T-cell (primary cell): ENCODE data around the gene SLIT3. TPM values are rescaled to one million over a fixed set of nuclear protein-coding genes. Genes with fewer than 3 reads are reported as not detected.
"Not testable (repeated sequence)": the region's sequence is repeated elsewhere in the genome, so short reads cannot be mapped to it uniquely, and the experiment has no call there.

Experiments used
- ATAC-seq, 4 experiments: fragments of 200-7000 bp in 3 of 4; fragments of 150-1000 bp in 1 of 4; cut with Tn5 transposase; replicated peaks in 1 of 4; 1 replicate in 3 of 4; 2 replicates in 1 of 4; pipeline ENCODE4 v1.10.0; 2021; ENCODE audit warnings: moderate library complexity in 3 of 4, mild to moderate bottlenecking in 2 of 4, moderate number of reproducible peaks in 1 of 4
- CTCF ChIA-PET, 2 donors: fragments of 300-600 bp; sonication (Branson Sonifier 250); formaldehyde crosslinking; loops; one replicate each; lab custom pipeline; 2022; ENCODE audit warnings: antibody characterized with exemption in 2 of 2; lab: Charles Lee
- POLR2A ChIA-PET, 2 donors: fragments of 300-600 bp; sonication (Branson Sonifier 250); formaldehyde crosslinking; loops; one replicate each; lab custom pipeline; 2022; ENCODE audit warnings: antibody characterized with exemption in 2 of 2; lab: Charles Lee
- DNase-seq, 35 experiments: peaks; one replicate each; pipeline versions ENCODE4 v3.0.0 to v3.0.0-alpha.2; 2013 to 2023
- H3K27ac ChIP-seq: one replicate; pipeline ENCODE4 v1.5.1; 2013; ENCODE audit warnings: low read length
- H3K27me3 ChIP-seq, 2 experiments: replicated peaks in 1 of 2; 1 replicate in 1 of 2; 2 replicates in 1 of 2; pipeline versions ENCODE4 v1.6.1 to v1.7.0; 2013; ENCODE audit warnings: low read length in 1 of 2, mixed read lengths in 1 of 2; ENCODE audit not compliant: control insufficient read depth in 2 of 2, insufficient read depth in 2 of 2; ENCODE audit errors: extremely low read depth in 1 of 2
- H3K36me3 ChIP-seq, 2 donors: 1 replicate in 1 of 2; 2 replicates in 1 of 2; pipeline versions ENCODE4 v1.6.1 to v1.7.0; 2013; ENCODE audit warnings: low read length in 1 of 2; ENCODE audit not compliant: control insufficient read depth in 2 of 2, insufficient read depth in 1 of 2; ENCODE audit errors: extremely low read depth in 1 of 2
- H3K4me1 ChIP-seq, 2 experiments: 1 replicate in 1 of 2; 2 replicates in 1 of 2; pipeline versions ENCODE4 v1.6.1 to v1.7.0; 2013; ENCODE audit warnings: low read length in 2 of 2, mixed read lengths in 1 of 2; ENCODE audit not compliant: insufficient read depth in 2 of 2, control insufficient read depth in 1 of 2; ENCODE audit errors: extremely low read depth in 1 of 2
- H3K4me3 ChIP-seq, 2 donors: 1 replicate in 1 of 2; 2 replicates in 1 of 2; pipeline versions ENCODE4 v1.5.1 to v1.7.0; 2013; ENCODE audit warnings: mild to moderate bottlenecking in 2 of 2, low read length in 1 of 2, moderate library complexity in 1 of 2; ENCODE audit not compliant: control insufficient read depth in 1 of 2; ENCODE audit errors: extremely low read depth in 1 of 2
- H3K9me3 ChIP-seq: 2 replicates; pipeline ENCODE4 v1.7.0; 2013
- H3K27ac Mint-ChIP-seq, 2 donors: one replicate each; pipeline ENCODE4 v1.8.0; 2020 to 2021; ENCODE audit warnings: mild to moderate bottlenecking in 2 of 2, mixed read lengths in 2 of 2
- H3K27me3 Mint-ChIP-seq, 2 donors: one replicate each; pipeline ENCODE4 v1.8.0; 2021 to 2022; ENCODE audit warnings: mixed read lengths in 2 of 2
- H3K36me3 Mint-ChIP-seq: one replicate; pipeline ENCODE4 v1.8.0; 2021; ENCODE audit warnings: mixed read lengths
- H3K4me1 Mint-ChIP-seq, 3 donors: one replicate each; pipeline ENCODE4 v1.8.0; 2020 to 2022; ENCODE audit warnings: mixed read lengths in 3 of 3, mild to moderate bottlenecking in 1 of 3
- H3K4me3 Mint-ChIP-seq, 3 donors: one replicate each; pipeline ENCODE4 v1.8.0; 2020 to 2022; ENCODE audit warnings: mild to moderate bottlenecking in 3 of 3, mixed read lengths in 3 of 3, moderate library complexity in 3 of 3
- H3K9me3 Mint-ChIP-seq, 3 donors: one replicate each; pipeline ENCODE4 v1.8.0; 2020 to 2022; ENCODE audit warnings: mixed read lengths in 3 of 3
- WGBS: methylation state at CpG from one replicate; pipeline ENCODE4 v1.1.5; 2013; ENCODE audit warnings: missing lambda C conversion rate; ENCODE audit not compliant: insufficient coverage; 5-methylcytosine and 5-hydroxymethylcytosine counted together
- total RNA-seq, 35 experiments: library from RNA in 6 of 35; stranded (reverse) in 6 of 35; fragments of 120-200 nt in 1 of 35; gene quantifications; one replicate each; pipeline versions ENCODE4 v1.2.1 to v1.2.4 and lab custom pipeline; 2013 to 2026

SLIT3 gene
- total RNA-seq, 5 donors from 2014 or later (not counting 1 experiment from before 2014, with no cell fraction given), result 0.13 to 0.32 (median 0.13) TPM; not detected in 2

DNA sequence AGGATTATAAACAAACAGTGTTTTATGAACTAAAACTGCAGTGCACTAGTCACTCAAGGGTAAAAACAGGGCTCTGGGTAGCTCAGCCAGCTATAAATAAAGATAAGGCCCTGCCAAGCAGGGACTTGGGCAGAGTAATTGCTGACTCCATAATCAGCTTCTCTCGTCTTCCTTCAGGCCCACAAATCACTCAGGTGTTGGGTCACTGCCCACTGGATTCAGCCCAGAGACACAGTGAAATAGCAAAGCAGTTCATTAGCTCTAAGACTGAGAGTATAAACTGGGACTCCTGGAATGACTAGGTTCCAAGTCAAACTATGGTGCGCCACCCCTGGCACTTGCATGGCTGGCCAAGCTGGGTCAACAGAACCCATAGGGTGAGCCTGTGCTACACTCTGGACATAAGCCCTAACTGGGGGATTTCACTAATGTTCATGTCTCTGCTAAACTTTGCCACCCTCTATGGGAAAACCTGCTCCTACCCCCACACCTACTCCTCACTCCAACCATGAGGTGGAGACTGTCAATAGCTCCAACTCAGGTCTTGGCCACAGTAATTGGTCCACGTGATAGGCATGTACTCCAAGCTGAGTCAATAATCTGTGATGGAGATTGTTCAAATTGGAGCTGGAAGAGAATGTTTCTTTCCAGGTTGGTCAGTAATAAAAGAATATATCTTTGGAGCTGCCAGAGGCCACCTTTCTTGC lies 158.5 kb downstream of the SLIT3 start:
- Mint-ChIP-seq H3K27me3 (peaks cover 2 to 9% of the 10 kb centered on the region in 2 donors), H3K4me3 (no peak overlapping the region), H3K4me1 (no peaks in the 10 kb centered on the region), H3K27ac (no peak overlapping the region), H3K36me3 (no peaks in the 10 kb centered on the region), H3K9me3 (no peaks in the 10 kb centered on the region)
- Histone ChIP-seq H3K36me3 (no peaks in the 10 kb centered on the region), H3K4me3 (no peak overlapping the region), H3K27me3 (peaks cover 0 to 5% of the 10 kb centered on the region in 2 experiments), H3K9me3 (no peaks in the 10 kb centered on the region), H3K27ac (no peak overlapping the region), H3K4me1 (no peaks in the 10 kb centered on the region)
- WGBS, result 69% methylated on average over 3 of the region's 3 CpGs
- ChIA-PET POLR2A (no interaction called here), CTCF (no interaction called here)
- DNase-seq (no peak), ATAC-seq (no peak)

DNA sequence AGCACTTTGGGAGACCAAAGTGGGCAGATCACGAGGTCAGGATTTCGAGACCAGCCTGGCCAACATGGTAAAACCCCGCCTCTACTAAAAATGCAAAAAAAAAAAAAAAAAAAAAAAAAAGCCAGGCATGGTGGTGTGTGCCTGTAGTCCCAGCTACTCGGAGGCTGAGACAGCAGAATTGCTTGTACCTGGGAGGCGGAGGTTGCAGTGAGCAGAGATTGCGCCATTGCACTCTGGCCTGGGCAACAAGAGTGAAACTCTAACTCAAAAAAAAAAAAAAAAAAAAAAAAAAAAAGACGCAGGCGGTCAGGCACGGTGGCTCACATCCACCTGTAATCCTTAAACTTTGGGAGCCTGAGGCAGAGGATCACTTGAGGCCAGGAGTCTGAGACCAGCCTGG lies 160.7 kb downstream of the SLIT3 start:
- H3K36me3 Mint-ChIP-seq, H3K4me3 ChIP-seq, H3K27me3 Mint-ChIP-seq, POLR2A ChIA-PET, DNase-seq, H3K9me3 Mint-ChIP-seq, H3K36me3 ChIP-seq, H3K4me3 Mint-ChIP-seq, CTCF ChIA-PET, H3K27me3 ChIP-seq, H3K27ac Mint-ChIP-seq, H3K4me1 Mint-ChIP-seq, H3K9me3 ChIP-seq, H3K4me1 ChIP-seq, H3K27ac ChIP-seq, ATAC-seq: not testable (repeated sequence)
- 82% methylated on average over 2 of the region's 9 CpGs for WGBS

DNA sequence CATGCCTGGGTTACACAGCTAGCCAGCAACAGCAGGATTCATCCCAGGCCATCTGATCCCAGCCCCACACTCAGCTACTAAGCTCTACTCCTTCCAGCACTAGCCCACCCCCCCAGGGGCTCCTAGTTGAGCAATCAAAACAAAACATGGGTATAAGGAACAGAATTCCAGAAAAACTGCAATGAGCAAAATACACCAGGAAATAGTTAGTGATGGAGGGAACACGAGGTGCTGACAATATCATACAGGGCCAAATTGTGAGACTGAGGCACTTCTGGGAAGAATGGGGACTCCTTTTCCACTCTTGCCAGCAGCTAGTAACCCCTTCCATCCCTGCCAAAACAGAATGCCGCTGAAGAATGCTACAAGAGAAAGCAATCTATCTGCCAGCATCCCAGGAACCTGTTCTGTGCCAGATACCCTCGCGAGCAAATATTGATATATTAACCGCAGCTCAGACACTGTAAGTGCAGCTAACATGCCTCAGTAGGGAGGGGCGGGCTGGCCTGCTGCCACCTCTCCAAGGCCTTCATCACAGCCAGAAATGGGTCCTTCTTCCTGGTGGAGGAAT lies 161.4 kb downstream of the SLIT3 start:
- no peaks in the 10 kb centered on the region for H3K9me3 Mint-ChIP-seq
- H3K4me1 ChIP-seq, result no peaks in the 10 kb centered on the region
- no peak overlapping the region for H3K4me3 Mint-ChIP-seq
- no peaks in the 10 kb centered on the region for H3K36me3 Mint-ChIP-seq
- POLR2A ChIA-PET, result no interaction called here
- H3K36me3 ChIP-seq, result no peaks in the 10 kb centered on the region
- H3K27ac Mint-ChIP-seq, result no peak overlapping the region
- peaks cover 0 to 5% of the 10 kb centered on the region in 2 experiments for H3K27me3 ChIP-seq
- H3K9me3 ChIP-seq, result no peaks in the 10 kb centered on the region
- DNase-seq, result no peak
- CTCF ChIA-PET, result no interaction called here
- no peak overlapping the region for H3K4me3 ChIP-seq
- no peak for ATAC-seq
- H3K4me1 Mint-ChIP-seq, result no peaks in the 10 kb centered on the region
- peaks cover 2 to 9% of the 10 kb centered on the region in 2 donors for H3K27me3 Mint-ChIP-seq
- 78% methylated on average over 5 of the region's 6 CpGs for WGBS
- no peak overlapping the region for H3K27ac ChIP-seq

- Mint-ChIP-seq H3K4me3 (no peak overlapping the region), H3K27ac (no peak overlapping the region), H3K9me3 (no peaks in the 10 kb centered on the region), H3K27me3 (peaks cover 0 to 5% of the 10 kb centered on the region in 2 donors), H3K36me3 (no peaks in the 10 kb centered on the region), H3K4me1 (no peaks in the 10 kb centered on the region)
- H3K4me1 ChIP-seq, result no peaks in the 10 kb centered on the region
- ATAC-seq (no peak), DNase-seq (no peak)
- no peaks in the 10 kb centered on the region for H3K9me3 ChIP-seq
- H3K27ac ChIP-seq, result no peak overlapping the region
- no peaks in the 10 kb centered on the region for H3K36me3 ChIP-seq
- H3K27me3 ChIP-seq, result peaks cover 0 to 6% of the 10 kb centered on the region in 2 experiments
- 44% methylated on average over 1 of the region's 3 CpGs for WGBS
- CTCF ChIA-PET, result interaction anchor here in 1 of 2 donors (0.6 kb wide), 1 partner anchor 936 kb away, joined by 4 read pairs; no protein-coding TSS in a partner anchor
- no peak overlapping the region for H3K4me3 ChIP-seq
- POLR2A ChIA-PET, result no interaction called here
These were observed 167.4 kb downstream of the SLIT3 start for GRCh38 chr5:169133531-169133930.

DNA sequence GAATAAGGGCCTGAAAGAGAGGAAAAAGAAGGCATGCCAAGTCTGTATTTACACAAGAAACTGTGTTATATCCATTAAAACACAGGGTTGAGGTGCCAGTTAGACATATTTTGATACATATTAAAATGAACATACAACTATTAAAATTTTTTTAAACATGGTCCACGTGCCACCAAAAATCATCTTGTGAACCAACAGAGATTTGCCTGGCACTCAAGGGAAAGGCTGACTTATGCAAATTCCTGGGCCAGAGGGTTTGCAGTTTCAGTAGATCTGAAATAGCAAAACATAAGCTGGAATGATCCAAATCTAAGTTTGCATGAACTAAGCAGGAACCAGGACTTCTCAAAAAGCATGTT lies 168.7 kb downstream of the SLIT3 start:
- no peak for ATAC-seq

GRCh38 chr5:169131616-169132301 lies 169.2 kb downstream of the SLIT3 start:
- H3K4me3 Mint-ChIP-seq, result no peak overlapping the region
- H3K4me1 Mint-ChIP-seq, result no peaks in the 10 kb centered on the region
- H3K9me3 ChIP-seq, result no peaks in the 10 kb centered on the region
- no peaks in the 10 kb centered on the region for H3K9me3 Mint-ChIP-seq
- no peak for DNase-seq
- no peak for ATAC-seq
- no peaks in the 10 kb centered on the region for H3K27me3 Mint-ChIP-seq
- H3K36me3 Mint-ChIP-seq, result no peaks in the 10 kb centered on the region
- H3K27ac Mint-ChIP-seq, result no peak overlapping the region
- H3K4me1 ChIP-seq, result no peaks in the 10 kb centered on the region
- ChIA-PET POLR2A (no interaction called here), CTCF (no interaction called here)
- no peaks in the 10 kb centered on the region for H3K36me3 ChIP-seq
- H3K27me3 ChIP-seq, result peaks cover 0 to 6% of the 10 kb centered on the region in 2 experiments
- no peak overlapping the region for H3K4me3 ChIP-seq
- H3K27ac ChIP-seq, result no peak overlapping the region
- WGBS, result no CpG with 5 or more reads among the region's 4 CpGs

More for the DNA sequence above, 168.7 kb downstream of the SLIT3 start:
- H3K4me3 ChIP-seq, result no peak overlapping the region
- Mint-ChIP-seq H3K27ac (no peak overlapping the region), H3K4me1 (no peaks in the 10 kb centered on the region), H3K27me3 (no peaks in the 10 kb centered on the region), H3K36me3 (no peaks in the 10 kb centered on the region), H3K9me3 (no peaks in the 10 kb centered on the region), H3K4me3 (no peak overlapping the region)
- POLR2A ChIA-PET, result no interaction called here
- no peaks in the 10 kb centered on the region for H3K4me1 ChIP-seq
- 75% methylated on average over 1 of the region's 1 CpG for WGBS
- CTCF ChIA-PET, result no interaction called here
- H3K27ac ChIP-seq, result no peak overlapping the region
- H3K36me3 ChIP-seq, result no peaks in the 10 kb centered on the region
- peaks cover 0 to 6% of the 10 kb centered on the region in 2 experiments for H3K27me3 ChIP-seq
- DNase-seq, result no peak
- no peaks in the 10 kb centered on the region for H3K9me3 ChIP-seq
